Esophagus muscularis mucosa (tissue), 4 donors: ENCODE data around the gene PRR35. TPM values are rescaled to one million over a fixed set of nuclear protein-coding genes. Genes with fewer than 3 reads are reported as not detected.

Experiments used
- DNase-seq: peaks from one replicate; pipeline ENCODE4 v3.0.0-alpha.2; 2017; ENCODE audit errors: extremely low spot score
- H3K27ac ChIP-seq, 4 donors: fragments of 200-600 bp; sonication (generic); replicated peaks in 1 of 4; 1 replicate in 3 of 4; 2 replicates in 1 of 4; pipeline ENCODE4 v1.5.1; 2016 to 2019; ENCODE audit warnings: mild to moderate bottlenecking in 1 of 4
- H3K27me3 ChIP-seq, 4 donors: fragments of 200-600 bp; sonication (generic); one replicate each; pipeline versions ENCODE4 v1.5.1 to v1.6.0; 2016 to 2019
- H3K36me3 ChIP-seq, 4 donors: fragments of 200-600 bp; sonication (generic); one replicate each; pipeline ENCODE4 v1.5.1; 2016 to 2019
- H3K4me1 ChIP-seq, 4 donors: fragments of 200-600 bp; sonication (generic); one replicate each; pipeline ENCODE4 v1.5.1; 2016 to 2019
- H3K4me3 ChIP-seq, 4 donors: fragments of 200-600 bp; sonication (generic); 1 replicate in 2 of 4; 2 replicates in 2 of 4; pipeline ENCODE4 v1.5.1; 2016 to 2019; ENCODE audit warnings: mild to moderate bottlenecking in 4 of 4, moderate library complexity in 1 of 4
- H3K9me3 ChIP-seq, 4 donors: fragments of 200-600 bp; sonication (generic); 1 replicate in 3 of 4; 2 replicates in 1 of 4; pipeline ENCODE4 v1.5.1; 2016 to 2019
- EP300 ChIP-seq: sonication (generic); formaldehyde crosslinking; IDR thresholded peaks from one replicate; pipeline ENCODE4 v1.6.1; 2017; ENCODE audit warnings: antibody characterized with exemption
- POLR2A ChIP-seq: fragments of 450-650 bp; IDR thresholded peaks from one replicate; pipeline ENCODE4 v1.6.1; 2017; ENCODE audit warnings: antibody characterized with exemption, moderate library complexity, mild to moderate bottlenecking, low read depth
- POLR2AphosphoS5 ChIP-seq, 2 donors: sonication (generic); formaldehyde crosslinking; IDR thresholded peaks; one replicate each; pipeline ENCODE4 v1.6.1; 2017; ENCODE audit warnings: antibody characterized with exemption in 2 of 2
- WGBS: methylation state at CpG from one replicate; pipeline ENCODE4 v1.1.5; 2018; 5-methylcytosine and 5-hydroxymethylcytosine counted together
- intact Hi-C: fragments of 100-400 bp; cut with DNase I; formaldehyde crosslinking; loops from one replicate; pipeline ENCODE4 v1.15.1; 2023
- small RNA-seq, 3 donors: library from RNA; depleted of rRNA; stranded (forward); fragments of <200 nt; gene quantifications; one replicate each; pipeline ENCODE3, GENCODE V24; 2016
- total RNA-seq, 4 donors: library from RNA; depleted of rRNA; stranded (reverse); fragments of >200 nt; gene quantifications; one replicate each; pipeline versions ENCODE4 v1.1.0 to v1.2.1, GENCODE V29; 2016
- TF ChIP-seq, protein P1 (sequence below), 3 experiments: fragments of 200-600 bp in 2 of 3; fragments of 450-650 bp in 1 of 3; sonication (generic) in 2 of 3; IDR thresholded peaks; one replicate each; pipeline ENCODE4 v1.5.1; 2017 to 2019; ENCODE audit warnings: antibody characterized with exemption in 3 of 3, mild to moderate bottlenecking in 2 of 3, moderate library complexity in 1 of 3

Gene PRR35
- total RNA-seq, 4 donors from 2014 or later: not detected

DNA sequence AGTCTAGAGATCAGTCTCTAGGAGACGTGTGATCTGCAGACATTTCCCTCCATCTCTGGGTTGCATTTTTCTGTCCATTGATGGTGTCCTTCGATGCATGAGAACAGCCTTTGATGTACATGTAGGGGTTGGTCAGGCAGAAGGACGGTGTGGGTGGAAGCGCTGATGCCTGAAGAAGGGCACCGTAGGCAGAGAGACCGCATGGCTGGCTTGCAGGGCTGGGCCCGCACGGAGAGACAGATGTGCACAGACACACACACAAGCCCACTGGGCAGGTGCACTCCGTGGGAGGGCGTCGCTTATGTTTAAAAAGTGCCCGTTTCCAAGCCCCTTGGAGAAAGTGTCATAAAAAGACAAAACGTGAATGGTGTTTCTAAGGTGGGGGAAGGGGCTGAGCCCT lies 54.9 kb downstream of the PRR35 start:
- peaks cover 0 to 25% (median 10%) of the 10 kb centered on the region in 4 donors for H3K36me3 ChIP-seq
- no peaks in the 10 kb centered on the region for H3K27me3 ChIP-seq
- no peak overlapping the region for H3K27ac ChIP-seq
- H3K9me3 ChIP-seq: no peaks in the 10 kb centered on the region
- WGBS: 95% methylated on average over 13 of the region's 13 CpGs
- H3K4me3 ChIP-seq: no peak overlapping the region
- DNase-seq: no peak
- H3K4me1 ChIP-seq: peaks cover 0 to 12% (median 11%) of the 10 kb centered on the region in 4 donors
- TF ChIP-seq, protein P1, sequence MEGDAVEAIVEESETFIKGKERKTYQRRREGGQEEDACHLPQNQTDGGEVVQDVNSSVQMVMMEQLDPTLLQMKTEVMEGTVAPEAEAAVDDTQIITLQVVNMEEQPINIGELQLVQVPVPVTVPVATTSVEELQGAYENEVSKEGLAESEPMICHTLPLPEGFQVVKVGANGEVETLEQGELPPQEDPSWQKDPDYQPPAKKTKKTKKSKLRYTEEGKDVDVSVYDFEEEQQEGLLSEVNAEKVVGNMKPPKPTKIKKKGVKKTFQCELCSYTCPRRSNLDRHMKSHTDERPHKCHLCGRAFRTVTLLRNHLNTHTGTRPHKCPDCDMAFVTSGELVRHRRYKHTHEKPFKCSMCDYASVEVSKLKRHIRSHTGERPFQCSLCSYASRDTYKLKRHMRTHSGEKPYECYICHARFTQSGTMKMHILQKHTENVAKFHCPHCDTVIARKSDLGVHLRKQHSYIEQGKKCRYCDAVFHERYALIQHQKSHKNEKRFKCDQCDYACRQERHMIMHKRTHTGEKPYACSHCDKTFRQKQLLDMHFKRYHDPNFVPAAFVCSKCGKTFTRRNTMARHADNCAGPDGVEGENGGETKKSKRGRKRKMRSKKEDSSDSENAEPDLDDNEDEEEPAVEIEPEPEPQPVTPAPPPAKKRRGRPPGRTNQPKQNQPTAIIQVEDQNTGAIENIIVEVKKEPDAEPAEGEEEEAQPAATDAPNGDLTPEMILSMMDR (IDR thresholded peaks at IDR 0.05): no peak
- TF ChIP-seq POLR2A (no peak), POLR2AphosphoS5 (IDR thresholded peaks at IDR 0.05) (no peak), EP300 (no peak)
- intact Hi-C loops: no loop called here

Small RNA genes lying within 50 kb of the gene (small RNA-seq; reads per million reads assigned to genes)
- gene MIR3176 (0 to 0.56 (median 0.17) reads per million in 3 donors), gene MIR5587 (0 reads per million in 3 donors), gene Z98883.1 (0 reads per million in 3 donors)

Other genes starting within 250 kb of the PRR35 start
- 10 to 100 TPM; 24.1 to 56.2 (median 44.1) TPM for gene AXIN1, start 207.7 kb upstream of the PRR35 start, total RNA-seq
- gene MRPL28, start 189.9 kb upstream of the PRR35 start, total RNA-seq: 10 to 100 TPM; 53.6 to 93.8 (median 69.5) TPM
- 10 to 100 TPM; 32.8 to 53.5 (median 46.3) TPM for gene PGAP6, start 178.4 kb upstream of the PRR35 start, total RNA-seq
- gene NME4, start 163.2 kb upstream of the PRR35 start, total RNA-seq: 100 to 1,000 TPM; 114 to 158 (median 124) TPM
- 10 to 100 TPM; 11.8 to 18.3 (median 17.4) TPM for gene DECR2, start 158.5 kb upstream of the PRR35 start, total RNA-seq
- 10 to 100 TPM; 50.3 to 77.9 (median 58.8) TPM for gene RAB11FIP3, start 134.7 kb upstream of the PRR35 start, total RNA-seq
- 10 to 100 TPM; 24.9 to 44.7 (median 43.3) TPM for gene CAPN15, start 32.7 kb upstream of the PRR35 start, total RNA-seq
- 1 to 10 TPM; 1.2 to 2.6 (median 1.9) TPM for gene NHLRC4, start 6.6 kb downstream of the PRR35 start, total RNA-seq
- 10 to 100 TPM; 36.1 to 46.4 (median 40.7) TPM for gene PIGQ, start 9.6 kb downstream of the PRR35 start, total RNA-seq
- gene RAB40C, start 29.7 kb downstream of the PRR35 start, total RNA-seq: 10 to 100 TPM; 20.8 to 25.3 (median 23.0) TPM
- gene WFIKKN1, start 70.6 kb downstream of the PRR35 start, total RNA-seq: under 1 TPM; 0.33 to 0.80 (median 0.43) TPM
- gene METTL26, start 75.9 kb downstream of the PRR35 start, total RNA-seq: 100 to 1,000 TPM; 129 to 166 (median 142) TPM
- gene MCRIP2, start 81.4 kb downstream of the PRR35 start, total RNA-seq: 10 to 100 TPM; 50.7 to 65.4 (median 59.1) TPM
- 10 to 100 TPM in 3 of 4 donors, 1 to 10 TPM in 1; 8.2 to 22.7 (median 16.5) TPM for gene WDR90, start 89.0 kb downstream of the PRR35 start, total RNA-seq
- gene RHOT2, start 107.7 kb downstream of the PRR35 start, total RNA-seq: 10 to 100 TPM; 34.5 to 67.5 (median 58.6) TPM
- 1 to 10 TPM in 1 of 4 donors, under 1 TPM in 3; 0.17 to 2.0 (median 0.66) TPM for gene RHBDL1, start 115.3 kb downstream of the PRR35 start, total RNA-seq
- gene STUB1, start 120.0 kb downstream of the PRR35 start, total RNA-seq: 100 to 1,000 TPM; 155 to 215 (median 178) TPM
- gene JMJD8, start 123.9 kb downstream of the PRR35 start, total RNA-seq: 100 to 1,000 TPM in 1 of 4 donors, 10 to 100 TPM in 3; 73.2 to 114 (median 88.1) TPM
- 10 to 100 TPM in 2 of 4 donors, 1 to 10 TPM in 2; 7.0 to 14.9 (median 11.1) TPM for gene WDR24, start 130.0 kb downstream of the PRR35 start, total RNA-seq
- 1 to 10 TPM in 1 of 4 donors, under 1 TPM in 3; 0.42 to 1.2 (median 0.51) TPM for gene FBXL16, start 145.4 kb downstream of the PRR35 start, total RNA-seq
- gene METRN, start 154.7 kb downstream of the PRR35 start, total RNA-seq: 100 to 1,000 TPM in 1 of 4 donors, 10 to 100 TPM in 3; 56.5 to 143 (median 78.0) TPM
- gene ANTKMT, start 160.8 kb downstream of the PRR35 start, total RNA-seq: 10 to 100 TPM; 26.5 to 48.6 (median 40.3) TPM
- 1 to 10 TPM in 1 of 4 donors, under 1 TPM in 3; 0.33 to 2.5 (median 0.61) TPM for gene CCDC78, start 166.0 kb downstream of the PRR35 start, total RNA-seq
- gene HAGHL, start 166.7 kb downstream of the PRR35 start, total RNA-seq: 1 to 10 TPM; 1.7 to 5.6 (median 4.5) TPM
- 10 to 100 TPM; 19.4 to 33.3 (median 30.2) TPM for gene CIAO3, start 180.6 kb downstream of the PRR35 start, total RNA-seq
- under 1 TPM in 1 of 4 donors, not detected in 3; 0.39 TPM for gene MSLN, start 200.3 kb downstream of the PRR35 start, total RNA-seq
- 10 to 100 TPM; 10.4 to 29.1 (median 20.4) TPM for gene RPUSD1, start 228.0 kb downstream of the PRR35 start, total RNA-seq
- gene CHTF18, start 228.2 kb downstream of the PRR35 start, total RNA-seq: 1 to 10 TPM; 2.0 to 8.8 (median 3.4) TPM
- gene GNG13, start 240.3 kb downstream of the PRR35 start, total RNA-seq: not detected